PFSK-1 (cell line): ENCODE measurements around the gene CFAP298.

ENCODE experiments used
- FOXP2 ChIP-seq: optimal IDR thresholded peaks from 2 replicates; pipeline ENCODE3; 2011; ENCODE audit warnings: borderline replicate concordance, control low read depth, inconsistent platforms; ENCODE audit not compliant: insufficient read depth; ENCODE audit errors: extremely low read length, extremely low read depth
- POLR2AphosphoS5 ChIP-seq: IDR thresholded peaks from 2 replicates; pipeline ENCODE4 v1.6.1; 2012; ENCODE audit warnings: low read depth, mild to moderate bottlenecking, control low read depth, low read length, moderate library complexity
- SIN3A ChIP-seq: IDR thresholded peaks from 2 replicates; pipeline ENCODE4 v1.6.1; 2012; ENCODE audit warnings: mild to moderate bottlenecking, low read length, moderate library complexity, borderline replicate concordance; ENCODE audit not compliant: insufficient read depth
- TAF1 ChIP-seq: IDR thresholded peaks from 2 replicates; pipeline ENCODE4 v1.6.1; 2012; ENCODE audit warnings: low read length, control low read depth, borderline replicate concordance; ENCODE audit not compliant: insufficient read depth
- TF ChIP-seq, protein P1 (sequence below), 2 experiments: IDR thresholded peaks; 2 replicates each; pipeline versions ENCODE4 v1.6.1 to v1.8.0; 2011 to 2012; ENCODE audit warnings: low read depth in 2 of 2, low read length in 2 of 2, control low read depth in 1 of 2, inconsistent platforms in 1 of 2, mild to moderate bottlenecking in 1 of 2, moderate library complexity in 1 of 2; ENCODE audit not compliant: insufficient read depth in 1 of 2

Gene CFAP298

GRCh38 chr21:32585042-32585710 lies 27.0 kb downstream of the CFAP298 start, which contains the start of gene TCP10L:
Gene TCP10L, minus strand, starts transcription at chr21:32585523. Its CDS starts 1,219 bp downstream, at chr21:32584304.
- TF ChIP-seq TAF1 (no peak), FOXP2 (no peak), SIN3A (no peak), POLR2AphosphoS5 (no peak)
- TF ChIP-seq, protein P1, sequence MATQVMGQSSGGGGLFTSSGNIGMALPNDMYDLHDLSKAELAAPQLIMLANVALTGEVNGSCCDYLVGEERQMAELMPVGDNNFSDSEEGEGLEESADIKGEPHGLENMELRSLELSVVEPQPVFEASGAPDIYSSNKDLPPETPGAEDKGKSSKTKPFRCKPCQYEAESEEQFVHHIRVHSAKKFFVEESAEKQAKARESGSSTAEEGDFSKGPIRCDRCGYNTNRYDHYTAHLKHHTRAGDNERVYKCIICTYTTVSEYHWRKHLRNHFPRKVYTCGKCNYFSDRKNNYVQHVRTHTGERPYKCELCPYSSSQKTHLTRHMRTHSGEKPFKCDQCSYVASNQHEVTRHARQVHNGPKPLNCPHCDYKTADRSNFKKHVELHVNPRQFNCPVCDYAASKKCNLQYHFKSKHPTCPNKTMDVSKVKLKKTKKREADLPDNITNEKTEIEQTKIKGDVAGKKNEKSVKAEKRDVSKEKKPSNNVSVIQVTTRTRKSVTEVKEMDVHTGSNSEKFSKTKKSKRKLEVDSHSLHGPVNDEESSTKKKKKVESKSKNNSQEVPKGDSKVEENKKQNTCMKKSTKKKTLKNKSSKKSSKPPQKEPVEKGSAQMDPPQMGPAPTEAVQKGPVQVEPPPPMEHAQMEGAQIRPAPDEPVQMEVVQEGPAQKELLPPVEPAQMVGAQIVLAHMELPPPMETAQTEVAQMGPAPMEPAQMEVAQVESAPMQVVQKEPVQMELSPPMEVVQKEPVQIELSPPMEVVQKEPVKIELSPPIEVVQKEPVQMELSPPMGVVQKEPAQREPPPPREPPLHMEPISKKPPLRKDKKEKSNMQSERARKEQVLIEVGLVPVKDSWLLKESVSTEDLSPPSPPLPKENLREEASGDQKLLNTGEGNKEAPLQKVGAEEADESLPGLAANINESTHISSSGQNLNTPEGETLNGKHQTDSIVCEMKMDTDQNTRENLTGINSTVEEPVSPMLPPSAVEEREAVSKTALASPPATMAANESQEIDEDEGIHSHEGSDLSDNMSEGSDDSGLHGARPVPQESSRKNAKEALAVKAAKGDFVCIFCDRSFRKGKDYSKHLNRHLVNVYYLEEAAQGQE (IDR thresholded peaks at IDR 0.05; ENCODE audit: insufficient read depth in 1 of 2, low read depth in 2 of 2, low read length in 2 of 2) = no peak

GRCh38 chr21:32584472-32584871 lies 27.7 kb downstream of the CFAP298 start:
- TF ChIP-seq POLR2AphosphoS5 (no peak), SIN3A (no peak), TAF1 (no peak), FOXP2 (no peak)
- TF ChIP-seq, protein P1 (IDR thresholded peaks at IDR 0.05; ENCODE audit: insufficient read depth in 1 of 2, low read depth in 2 of 2, low read length in 2 of 2) = no peak

DNA sequence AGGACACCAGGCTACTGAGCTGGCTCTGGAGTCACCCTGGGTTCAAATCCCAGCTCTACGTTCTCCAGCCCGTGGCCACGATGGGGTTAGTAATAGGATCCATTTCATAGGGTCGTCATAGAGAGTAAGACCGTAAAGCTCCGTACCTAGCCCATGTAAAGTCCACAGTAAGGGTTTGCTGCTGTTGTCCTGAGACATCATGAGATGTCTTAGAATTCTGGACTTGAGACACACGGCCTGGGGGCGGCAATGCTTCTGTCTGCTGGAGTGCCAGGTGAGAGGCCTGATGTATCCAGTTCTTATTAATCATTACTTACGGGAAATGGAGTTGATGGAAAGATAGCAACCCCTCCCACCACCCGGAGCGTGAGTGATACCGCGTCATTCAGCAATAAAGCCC lies 30.4 kb downstream of the CFAP298 start:
- TF ChIP-seq POLR2AphosphoS5 (no peak), SIN3A (no peak), FOXP2 (no peak), TAF1 (no peak)
- TF ChIP-seq, protein P1 (IDR thresholded peaks at IDR 0.05; ENCODE audit: insufficient read depth in 1 of 2, low read depth in 2 of 2, low read length in 2 of 2) = no peak

GRCh38 chr21:32580949-32581348 lies 31.2 kb downstream of the CFAP298 start:
- TF ChIP-seq SIN3A (no peak), POLR2AphosphoS5 (no peak), TAF1 (no peak), FOXP2 (no peak)
- TF ChIP-seq, protein P1 (IDR thresholded peaks at IDR 0.05; ENCODE audit: insufficient read depth in 1 of 2, low read depth in 2 of 2, low read length in 2 of 2) = no peak
